HFFc6 (cell line): ENCODE results near the gene C6orf136. TPM values are rescaled to one million over a fixed set of nuclear protein-coding genes. Genes with fewer than 3 reads are reported as not detected.

Experiments used
- DNase-seq: peaks from one replicate; pipeline ENCODE4 v3.0.0-alpha.2; 2018
- H3K27ac Mint-ChIP-seq: 2 replicates; pipeline ENCODE4 v1.8.0; 2020; ENCODE audit warnings: mild to moderate bottlenecking, mixed read lengths
- H3K27me3 Mint-ChIP-seq: 2 replicates; pipeline ENCODE4 v1.8.0; 2021; ENCODE audit warnings: mild to moderate bottlenecking, moderate library complexity, mixed read lengths; ENCODE audit not compliant: insufficient read depth
- H3K36me3 Mint-ChIP-seq: 2 replicates; pipeline ENCODE4 v1.8.0; 2021; ENCODE audit warnings: low read depth, mixed read lengths
- H3K4me1 Mint-ChIP-seq: 2 replicates; pipeline ENCODE4 v1.8.0; 2020; ENCODE audit warnings: low read depth, mixed read lengths
- H3K4me3 Mint-ChIP-seq: 2 replicates; pipeline ENCODE4 v1.8.0; 2020; ENCODE audit warnings: mild to moderate bottlenecking, moderate library complexity, mixed read lengths
- H3K9me3 Mint-ChIP-seq: 2 replicates; pipeline ENCODE4 v1.8.0; 2020; ENCODE audit warnings: mild to moderate bottlenecking, mixed read lengths
- CTCF ChIP-seq: fragments of 200-600 bp; sonication (generic); IDR thresholded peaks from 2 replicates; pipeline ENCODE4 v1.5.0; 2021; ENCODE audit warnings: antibody characterized with exemption, mild to moderate bottlenecking
- total RNA-seq, 6 experiments: library from RNA; stranded (reverse); fragmentation: NEBNext Ultra II Directional; extraction: Animal tissue kit (Norgen Biotek cat#: 25700); gene quantifications; 2 replicates in 1 of 6; 3 replicates in 5 of 6; pipeline ENCODE4 v1.2.3, GENCODE V29; 2021

C6orf136 gene
- total RNA-seq, 6 experiments from 2014 or later, result 12.0 to 19.2 (median 16.4) TPM

- peak overlapping the region; percentile 95 for H3K27ac Mint-ChIP-seq
- H3K36me3 Mint-ChIP-seq, result peaks cover 69% of the 10 kb centered on the region
- H3K9me3 Mint-ChIP-seq, result no peaks in the 10 kb centered on the region; the same call in 1 of the 2 replicates
- no peaks in the 10 kb centered on the region; the same call in none of the 2 replicates for H3K27me3 Mint-ChIP-seq
- peak; percentile 88 for DNase-seq
- TF ChIP-seq CTCF, result no peak
- peaks cover 53% of the 10 kb centered on the region for H3K4me1 Mint-ChIP-seq
- H3K4me3 Mint-ChIP-seq, result peak overlapping the region; percentile 92
These were observed 35.5 kb downstream of the C6orf136 start for GRCh38 chr6:30682143-30683117.

GRCh38 chr6:30683183-30683979 is 36.4 kb downstream of the C6orf136 start:
- Mint-ChIP-seq H3K36me3 (peaks cover 74% of the 10 kb centered on the region), H3K4me1 (peaks cover 61% of the 10 kb centered on the region), H3K27ac (peak overlapping the region; percentile 95), H3K9me3 (no peaks in the 10 kb centered on the region; the same call in 1 of the 2 replicates), H3K4me3 (peak overlapping the region; percentile 92), H3K27me3 (no peaks in the 10 kb centered on the region; the same call in none of the 2 replicates)
- TF ChIP-seq CTCF, result no peak
- no peak for DNase-seq

- peaks cover 75% of the 10 kb centered on the region for H3K36me3 Mint-ChIP-seq
- no peaks in the 10 kb centered on the region; the same call in none of the 2 replicates for H3K27me3 Mint-ChIP-seq
- TF ChIP-seq CTCF, result no peak
- DNase-seq, result no peak
- H3K9me3 Mint-ChIP-seq, result no peaks in the 10 kb centered on the region; the same call in 1 of the 2 replicates
- peak overlapping the region; percentile 95 for H3K27ac Mint-ChIP-seq
- peaks cover 65% of the 10 kb centered on the region for H3K4me1 Mint-ChIP-seq
- H3K4me3 Mint-ChIP-seq, result peak overlapping the region; percentile 92
These were observed 37.0 kb downstream of the C6orf136 start for GRCh38 chr6:30683980-30684338.

- peaks cover 69% of the 10 kb centered on the region for H3K36me3 Mint-ChIP-seq
- H3K27ac Mint-ChIP-seq, result peak overlapping the region; percentile 95
- TF ChIP-seq CTCF, result no peak
- no peak for DNase-seq
- H3K4me3 Mint-ChIP-seq, result peak overlapping the region; percentile 92
- no peaks in the 10 kb centered on the region; the same call in 1 of the 2 replicates for H3K9me3 Mint-ChIP-seq
- H3K27me3 Mint-ChIP-seq, result peaks cover 1% of the 10 kb centered on the region
- H3K4me1 Mint-ChIP-seq, result peaks cover 65% of the 10 kb centered on the region
These were observed 37.6 kb downstream of the C6orf136 start for GRCh38 chr6:30684386-30685156.
